Measurements from ENCODE around the gene TTC8.

Gene TTC8

DNA sequence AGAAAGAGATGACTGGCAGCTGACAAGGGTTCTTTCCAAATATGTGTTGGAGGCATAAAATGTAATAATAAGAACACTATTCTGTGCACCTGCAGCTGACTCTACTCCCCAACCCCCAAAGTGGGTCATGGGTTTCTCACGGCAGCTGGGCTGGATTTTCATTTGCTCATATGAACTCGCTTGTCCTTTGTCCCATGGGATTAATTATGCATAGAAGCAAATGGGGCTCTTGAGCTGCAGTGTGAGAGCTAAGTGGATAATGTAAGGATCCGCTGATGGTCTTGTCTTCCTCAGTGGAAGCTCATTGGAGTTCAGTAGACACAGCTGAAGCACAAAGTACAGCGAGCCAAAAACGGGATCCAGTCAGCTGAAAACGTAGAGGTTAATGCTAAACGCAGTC lies 46.3 kb downstream of the TTC8 start:
- no peak for DNase-seq (ENCODE audit: low read depth, low spot score)
- TF ChIP-seq, protein P1, sequence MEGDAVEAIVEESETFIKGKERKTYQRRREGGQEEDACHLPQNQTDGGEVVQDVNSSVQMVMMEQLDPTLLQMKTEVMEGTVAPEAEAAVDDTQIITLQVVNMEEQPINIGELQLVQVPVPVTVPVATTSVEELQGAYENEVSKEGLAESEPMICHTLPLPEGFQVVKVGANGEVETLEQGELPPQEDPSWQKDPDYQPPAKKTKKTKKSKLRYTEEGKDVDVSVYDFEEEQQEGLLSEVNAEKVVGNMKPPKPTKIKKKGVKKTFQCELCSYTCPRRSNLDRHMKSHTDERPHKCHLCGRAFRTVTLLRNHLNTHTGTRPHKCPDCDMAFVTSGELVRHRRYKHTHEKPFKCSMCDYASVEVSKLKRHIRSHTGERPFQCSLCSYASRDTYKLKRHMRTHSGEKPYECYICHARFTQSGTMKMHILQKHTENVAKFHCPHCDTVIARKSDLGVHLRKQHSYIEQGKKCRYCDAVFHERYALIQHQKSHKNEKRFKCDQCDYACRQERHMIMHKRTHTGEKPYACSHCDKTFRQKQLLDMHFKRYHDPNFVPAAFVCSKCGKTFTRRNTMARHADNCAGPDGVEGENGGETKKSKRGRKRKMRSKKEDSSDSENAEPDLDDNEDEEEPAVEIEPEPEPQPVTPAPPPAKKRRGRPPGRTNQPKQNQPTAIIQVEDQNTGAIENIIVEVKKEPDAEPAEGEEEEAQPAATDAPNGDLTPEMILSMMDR (IDR thresholded peaks at IDR 0.05; ENCODE audit: low read depth, low read length), result no peak
- H3K4me3 ChIP-seq (ENCODE audit: low read depth, low read length), result no peak overlapping the region
- in situ Hi-C loops (cut with HindIII; ENCODE audit: low sequenced_read_pairs), result no loop called here

DNA sequence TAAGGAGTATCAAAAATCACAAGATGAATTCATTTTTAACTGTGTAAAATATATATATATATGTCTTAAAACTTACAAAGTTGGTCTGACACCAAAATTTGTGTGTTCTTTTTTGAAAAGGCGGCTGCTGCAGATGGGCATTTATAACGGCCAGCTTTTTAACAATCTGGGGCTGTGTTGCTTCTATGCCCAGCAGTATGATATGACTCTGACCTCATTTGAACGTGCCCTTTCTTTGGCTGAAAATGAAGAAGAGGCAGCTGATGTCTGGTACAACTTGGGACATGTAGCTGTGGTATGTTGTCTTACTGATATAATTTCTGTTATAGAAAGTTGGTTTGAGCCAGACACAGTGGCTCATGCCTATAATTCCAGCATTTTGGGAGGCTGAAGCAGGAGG lies 47.0 kb downstream of the TTC8 start:
- in situ Hi-C loops (cut with HindIII; ENCODE audit: low sequenced_read_pairs), result no loop called here
- TF ChIP-seq, protein P1 (IDR thresholded peaks at IDR 0.05; ENCODE audit: low read depth, low read length), result no peak
- no peak for DNase-seq (ENCODE audit: low read depth, low spot score)
- H3K4me3 ChIP-seq (ENCODE audit: low read depth, low read length), result no peak overlapping the region

DNA sequence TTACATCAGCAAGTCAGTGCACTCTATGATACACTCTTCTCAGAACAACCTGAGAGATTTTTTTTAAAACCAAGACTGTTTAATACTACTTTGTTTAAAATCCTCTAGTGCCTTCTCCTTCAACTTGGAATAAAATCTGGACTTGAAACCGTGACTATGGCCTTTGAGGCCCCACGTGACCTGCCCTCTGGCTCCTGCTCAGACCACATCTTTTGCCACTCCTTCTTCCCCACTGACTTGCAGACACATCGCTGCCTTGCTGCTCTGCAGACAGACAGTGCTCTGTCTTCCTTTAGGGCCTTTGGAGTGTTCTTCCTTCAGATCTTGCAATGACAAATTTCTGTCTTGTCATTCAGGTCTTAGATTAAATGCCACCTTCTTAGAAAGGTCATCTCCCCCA lies 48.5 kb downstream of the TTC8 start:
- in situ Hi-C loops (cut with HindIII; ENCODE audit: low sequenced_read_pairs), result no loop called here
- TF ChIP-seq, protein P1 (IDR thresholded peaks at IDR 0.05; ENCODE audit: low read depth, low read length), result no peak
- DNase-seq (ENCODE audit: low read depth, low spot score), result no peak
- H3K4me3 ChIP-seq (ENCODE audit: low read depth, low read length), result no peak overlapping the region

GRCh38 chr14:88877192-88877591 lies 52.7 kb downstream of the TTC8 start:
- no peak overlapping the region for H3K4me3 ChIP-seq (ENCODE audit: low read depth, low read length)
- no peak for DNase-seq (ENCODE audit: low read depth, low spot score)
- TF ChIP-seq, protein P1 (IDR thresholded peaks at IDR 0.05; ENCODE audit: low read depth, low read length), result no peak
- in situ Hi-C loops (cut with HindIII; ENCODE audit: low sequenced_read_pairs), result no loop called here

GRCh38 chr14:88879022-88879421 lies 54.6 kb downstream of the TTC8 start:
- DNase-seq (ENCODE audit: low read depth, low spot score), result peak; percentile 82
- TF ChIP-seq, protein P1 (IDR thresholded peaks at IDR 0.05; ENCODE audit: low read depth, low read length), result no peak
- in situ Hi-C loops (cut with HindIII; ENCODE audit: low sequenced_read_pairs), result no loop called here
- no peak overlapping the region for H3K4me3 ChIP-seq (ENCODE audit: low read depth, low read length)

GRCh38 chr14:88882236-88882635 lies 57.8 kb downstream of the TTC8 start:
- in situ Hi-C loops (cut with HindIII; ENCODE audit: low sequenced_read_pairs), result no loop called here
- TF ChIP-seq, protein P1 (IDR thresholded peaks at IDR 0.05; ENCODE audit: low read depth, low read length), result no peak
- no peak overlapping the region for H3K4me3 ChIP-seq (ENCODE audit: low read depth, low read length)
- peak; percentile 9 for DNase-seq (ENCODE audit: low read depth, low spot score)

- TF ChIP-seq, protein P1 (IDR thresholded peaks at IDR 0.05; ENCODE audit: low read depth, low read length), result no peak
- DNase-seq (ENCODE audit: low read depth, low spot score), result peak; percentile 53
- H3K4me3 ChIP-seq (ENCODE audit: low read depth, low read length), result no peak overlapping the region
- in situ Hi-C loops (cut with HindIII; ENCODE audit: low sequenced_read_pairs), result no loop called here
Observed at GRCh38 chr14:88895116-88895515, 70.7 kb downstream of the TTC8 start.
